Measurements from ENCODE around the gene SNX10.

SNX10 gene

GRCh38 chr7:26422761-26423160, 131.1 kb downstream of the SNX10 start:
- CTCF ChIA-PET: interaction anchor here (1.4 kb wide), 1 partner anchor 11 kb away, joined by 4 read pairs; no protein-coding TSS in a partner anchor
- no peak for DNase-seq (ENCODE audit: extremely low spot score)
- POLR2A ChIA-PET: no interaction called here
- TF ChIP-seq L3MBTL2 (conservative IDR thresholded peaks at IDR 0.05) (no peak), ARNT (IDR thresholded peaks at IDR 0.05) (no peak), ZNF384 (IDR thresholded peaks at IDR 0.05) (no peak), NFRKB (IDR thresholded peaks at IDR 0.05) (no peak), FOXK2 (IDR thresholded peaks at IDR 0.05) (no peak), HDGF (IDR thresholded peaks at IDR 0.05; ENCODE audit: borderline replicate concordance) (no peak), FOXA1 (IDR thresholded peaks at IDR 0.05) (no peak), CTBP1 (IDR thresholded peaks at IDR 0.05; ENCODE audit: borderline replicate concordance) (no peak), BHLHE40 (IDR thresholded peaks at IDR 0.05; ENCODE audit: borderline replicate concordance) (no peak), SUZ12 (IDR thresholded peaks at IDR 0.05) (no peak), LEF1 (IDR thresholded peaks at IDR 0.05; ENCODE audit: borderline replicate concordance) (no peak), TARDBP (IDR thresholded peaks at IDR 0.05) (no peak)
- TF ChIP-seq, protein P1, sequence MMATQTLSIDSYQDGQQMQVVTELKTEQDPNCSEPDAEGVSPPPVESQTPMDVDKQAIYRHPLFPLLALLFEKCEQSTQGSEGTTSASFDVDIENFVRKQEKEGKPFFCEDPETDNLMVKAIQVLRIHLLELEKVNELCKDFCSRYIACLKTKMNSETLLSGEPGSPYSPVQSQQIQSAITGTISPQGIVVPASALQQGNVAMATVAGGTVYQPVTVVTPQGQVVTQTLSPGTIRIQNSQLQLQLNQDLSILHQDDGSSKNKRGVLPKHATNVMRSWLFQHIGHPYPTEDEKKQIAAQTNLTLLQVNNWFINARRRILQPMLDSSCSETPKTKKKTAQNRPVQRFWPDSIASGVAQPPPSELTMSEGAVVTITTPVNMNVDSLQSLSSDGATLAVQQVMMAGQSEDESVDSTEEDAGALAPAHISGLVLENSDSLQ (IDR thresholded peaks at IDR 0.05): no peak

- TF ChIP-seq, protein P1 (IDR thresholded peaks at IDR 0.05): no peak
- TF ChIP-seq LEF1 (IDR thresholded peaks at IDR 0.05; ENCODE audit: borderline replicate concordance) (no peak), FOXK2 (IDR thresholded peaks at IDR 0.05) (no peak), FOXM1 (IDR thresholded peaks at IDR 0.05; ENCODE audit: borderline replicate concordance) (no peak), FOXA1 (IDR thresholded peaks at IDR 0.05) (no peak), HDGF (IDR thresholded peaks at IDR 0.05; ENCODE audit: borderline replicate concordance) (no peak), SP1 (IDR thresholded peaks at IDR 0.05) (no peak), ELF4 (IDR thresholded peaks at IDR 0.05) (no peak), ZNF384 (IDR thresholded peaks at IDR 0.05) (no peak), CTBP1 (IDR thresholded peaks at IDR 0.05; ENCODE audit: borderline replicate concordance) (no peak), BHLHE40 (IDR thresholded peaks at IDR 0.05; ENCODE audit: borderline replicate concordance) (no peak), SUZ12 (IDR thresholded peaks at IDR 0.05) (no peak), L3MBTL2 (conservative IDR thresholded peaks at IDR 0.05) (no peak), ARNT (IDR thresholded peaks at IDR 0.05) (no peak), TARDBP (IDR thresholded peaks at IDR 0.05) (no peak), NFRKB (IDR thresholded peaks at IDR 0.05) (no peak)
- no peak for DNase-seq (ENCODE audit: extremely low spot score)
- POLR2A ChIA-PET: no interaction called here
- CTCF ChIA-PET: interaction anchor here (1.4 kb wide), 1 partner anchor 10 kb away, joined by 4 read pairs; no protein-coding TSS in a partner anchor
Measured at GRCh38 chr7:26423436-26423835, 131.8 kb downstream of the SNX10 start.

All from HEK293T (cell line).